GM19023 (cell line): ENCODE results near the gene DIS3L.
"Not testable (repeated sequence)": the region's sequence is repeated elsewhere in the genome, so short reads cannot be mapped to it uniquely, and the experiment has no call there.

Experiments used
- ATAC-seq: cut with Tn5 transposase; IDR thresholded peaks from one replicate; pipeline ENCODE4 v1.9.1; 2021; ENCODE audit warnings: mild to moderate bottlenecking, moderate library complexity; ENCODE audit not compliant: unreplicated experiment

The DIS3L gene

DNA sequence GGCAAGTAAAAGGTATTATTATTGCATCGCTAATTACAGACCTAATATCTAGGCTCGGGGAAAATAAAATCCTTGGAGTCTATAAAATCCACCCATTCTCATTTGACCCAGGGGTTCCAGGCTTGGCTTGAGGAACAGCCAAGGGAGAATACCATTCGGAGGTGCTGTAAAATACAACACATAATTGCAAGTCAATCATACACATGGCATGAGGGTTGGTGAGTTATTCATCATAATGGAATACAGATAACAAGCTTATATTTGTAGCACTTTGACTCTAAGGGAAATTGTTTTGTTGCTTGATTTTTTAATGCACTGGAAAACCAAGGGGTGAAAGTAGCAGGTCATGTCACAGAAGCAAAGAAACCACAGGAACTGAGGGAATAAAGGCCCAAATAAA lies 16.8 kb upstream of the DIS3L start:
- no peak for ATAC-seq

DNA sequence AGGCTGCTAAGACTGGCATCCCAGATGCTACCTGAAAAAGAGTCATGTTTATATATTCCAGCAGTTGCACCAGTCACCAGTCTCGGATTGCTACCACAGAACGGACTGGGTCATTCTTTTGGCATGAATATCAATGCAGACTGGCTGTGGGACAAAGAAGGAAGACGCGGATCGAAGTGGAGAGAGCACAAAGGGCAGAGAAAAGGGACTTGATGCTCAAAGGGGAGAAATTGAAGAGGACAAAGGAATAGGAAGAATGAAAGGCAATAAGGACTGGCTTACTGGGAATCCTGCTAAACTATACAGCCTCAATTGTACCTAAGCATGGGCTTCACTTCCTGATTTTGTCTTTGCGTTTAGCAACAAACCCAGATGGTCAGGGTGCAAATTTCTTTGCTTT lies 15.3 kb upstream of the DIS3L start:
- no peak for ATAC-seq

DNA sequence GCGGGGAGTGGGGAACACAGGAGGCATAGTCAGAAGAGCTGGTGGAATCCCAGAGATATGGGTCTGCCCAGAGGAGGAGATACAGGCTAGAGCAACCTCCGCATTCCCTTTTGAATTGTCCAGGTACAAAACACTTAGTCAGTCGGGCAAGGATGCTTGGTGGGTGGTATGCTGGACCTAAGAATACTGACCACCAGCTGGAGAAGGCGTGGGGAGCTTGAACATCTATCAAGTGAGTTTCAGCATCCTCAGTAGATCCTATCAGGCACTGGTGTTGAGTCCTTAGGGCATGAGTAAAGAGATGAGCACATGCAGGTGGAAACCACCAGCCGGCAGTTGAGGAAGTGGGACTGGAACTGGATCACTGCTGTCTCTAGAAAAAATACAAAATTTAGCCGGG lies 14.7 kb upstream of the DIS3L start:
- ATAC-seq = no peak

DNA sequence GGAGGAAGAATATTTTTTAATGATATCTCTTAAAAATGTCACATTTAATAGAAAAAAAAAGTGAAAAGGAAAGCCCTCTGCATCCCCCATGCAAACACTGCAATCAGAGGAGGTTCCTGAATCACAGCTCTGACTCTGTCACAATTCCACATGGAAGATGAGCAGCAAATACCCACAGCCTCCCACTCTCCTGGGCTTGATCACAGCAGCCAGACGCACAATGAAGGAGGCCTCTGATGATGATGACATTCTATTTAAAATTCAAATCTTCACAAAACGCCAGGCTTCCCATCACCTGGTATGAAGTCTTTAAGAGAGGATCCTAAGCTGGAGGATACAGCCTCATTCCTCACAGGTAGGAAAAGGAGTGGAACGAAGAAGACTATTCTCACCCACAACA lies 9.1 kb upstream of the DIS3L start:
- no peak for ATAC-seq

DNA sequence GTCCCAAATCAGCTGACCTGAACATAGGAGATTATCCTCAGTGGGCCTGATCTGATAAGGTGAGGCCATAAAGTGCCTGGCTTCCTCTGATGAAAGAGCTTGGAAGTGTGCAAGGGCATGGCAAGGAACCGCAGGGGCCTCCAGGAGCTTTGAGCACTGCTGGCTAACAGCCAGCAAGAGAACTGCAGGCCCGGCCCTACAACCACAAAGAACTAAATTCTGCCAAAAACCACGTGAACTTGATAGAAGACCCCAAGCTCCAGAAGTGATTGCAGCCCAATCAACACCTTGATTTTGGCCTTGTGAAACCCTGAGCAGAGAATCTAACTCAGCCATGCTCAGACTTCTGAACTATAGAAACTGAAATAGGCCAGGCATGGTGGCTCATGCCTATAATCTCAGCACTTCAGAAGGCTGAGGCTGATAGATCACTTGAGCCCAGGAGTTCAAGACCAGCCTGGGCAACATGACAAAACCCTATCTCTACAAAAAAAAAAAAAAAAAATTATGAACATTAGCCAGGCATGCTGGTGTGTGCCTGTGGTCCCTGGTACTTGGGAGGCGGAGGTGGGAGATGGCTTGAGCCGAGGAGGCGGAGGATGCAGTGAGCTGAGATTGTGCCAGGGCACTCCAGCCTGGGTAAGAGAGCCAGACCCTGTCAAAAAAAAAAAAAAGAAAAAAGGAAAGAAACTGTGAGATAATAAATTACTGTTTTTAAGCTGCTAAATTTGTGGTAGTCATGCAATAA lies 7.7 kb upstream of the DIS3L start:
- ATAC-seq = no peak

DNA sequence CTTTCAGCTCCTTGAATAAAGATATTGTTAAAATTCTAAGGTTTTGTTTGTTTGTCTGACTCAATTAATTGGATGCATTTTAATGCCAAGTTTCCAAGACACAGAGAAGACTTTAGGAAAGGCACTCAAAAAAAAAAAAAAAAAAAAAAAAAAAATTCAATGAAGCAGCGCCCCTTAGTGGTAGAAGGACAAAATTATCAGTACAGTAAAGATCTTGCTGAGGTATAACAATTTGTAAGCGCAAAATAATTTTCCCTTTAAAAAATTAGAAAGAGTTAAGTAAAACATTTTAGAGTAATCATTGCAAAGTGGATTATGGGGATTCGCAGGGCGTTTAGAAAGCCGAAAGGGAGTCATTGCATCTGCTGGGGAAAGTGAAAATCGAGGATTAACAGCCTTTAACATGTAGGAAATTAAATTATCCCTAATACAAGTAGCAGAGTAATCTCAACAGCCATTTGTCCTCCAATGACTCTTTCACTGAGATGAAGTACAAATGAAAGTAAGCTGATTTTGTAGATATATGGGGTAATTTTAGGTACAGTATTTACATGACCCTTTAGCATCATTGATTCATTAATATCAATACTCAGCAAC lies 5.8 kb upstream of the DIS3L start:
- no peak for ATAC-seq

DNA sequence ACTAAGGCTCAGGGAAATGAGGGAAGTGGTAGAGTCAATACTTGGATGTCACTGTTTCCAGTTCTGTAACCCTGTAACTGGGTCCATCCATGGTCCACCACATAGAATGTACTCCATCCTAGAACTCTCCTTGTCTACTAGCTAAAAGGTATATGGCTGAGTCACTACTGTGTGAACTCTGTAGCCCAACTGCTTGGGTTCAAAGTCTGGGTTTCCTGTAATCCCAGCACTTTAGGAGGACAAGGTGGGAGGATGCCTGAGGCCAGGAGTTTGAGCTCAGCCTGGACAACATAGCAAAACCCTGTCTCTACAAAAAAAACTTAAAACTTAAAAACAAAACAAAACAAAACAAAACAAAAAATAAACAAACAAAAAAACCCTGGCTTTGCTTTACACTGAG lies 5.3 kb upstream of the DIS3L start:
- ATAC-seq = no peak

DNA sequence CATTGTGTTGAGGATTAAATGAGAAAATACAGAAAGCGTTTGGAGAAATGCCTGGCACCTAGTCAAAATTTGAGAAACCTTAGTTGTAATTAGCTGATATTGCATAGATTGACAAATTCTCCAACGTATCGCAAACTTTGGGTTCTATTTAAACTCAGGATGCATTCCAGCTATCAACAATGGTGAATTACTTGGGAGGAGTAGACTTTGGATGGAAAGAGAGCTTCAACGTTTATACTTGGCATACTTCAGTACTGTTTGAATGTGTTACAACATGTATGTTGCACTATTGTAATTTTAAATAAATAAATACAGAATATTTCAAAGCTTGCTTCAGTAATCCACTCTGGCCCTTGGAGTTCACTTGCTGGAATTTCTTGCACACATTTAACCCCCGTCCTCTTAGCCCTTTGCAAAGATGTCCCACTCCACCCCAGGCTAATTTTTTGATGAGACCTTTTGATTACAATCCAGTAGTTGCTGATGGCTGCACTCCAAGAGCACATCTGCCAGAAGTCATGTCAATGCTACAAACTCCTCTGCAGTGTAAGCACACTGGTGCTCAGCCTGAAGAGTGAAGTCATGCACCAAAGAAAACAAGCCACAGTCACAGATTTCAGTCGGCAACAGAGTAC lies 4.7 kb upstream of the DIS3L start:
- no peak for ATAC-seq

DNA sequence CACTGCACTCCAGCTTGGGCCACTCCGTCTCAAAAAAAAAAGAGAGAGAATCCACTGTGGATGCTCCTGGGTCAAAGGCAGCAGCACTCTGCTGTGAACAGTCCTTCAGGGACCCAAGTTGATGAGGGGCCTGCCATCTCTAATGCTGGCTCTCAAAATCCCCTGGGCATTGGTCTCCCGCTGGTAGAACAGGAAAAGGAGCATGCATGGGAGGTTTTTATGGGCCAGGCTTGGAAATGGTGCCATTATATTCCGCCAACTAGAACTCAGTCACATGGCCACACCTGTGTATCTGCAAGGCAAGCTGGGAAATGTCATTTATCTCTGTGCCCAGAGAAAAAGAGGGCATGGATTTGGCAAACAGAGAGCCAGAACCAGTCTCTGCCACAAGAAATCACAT lies 3.4 kb upstream of the DIS3L start:
- ATAC-seq = no peak

DNA sequence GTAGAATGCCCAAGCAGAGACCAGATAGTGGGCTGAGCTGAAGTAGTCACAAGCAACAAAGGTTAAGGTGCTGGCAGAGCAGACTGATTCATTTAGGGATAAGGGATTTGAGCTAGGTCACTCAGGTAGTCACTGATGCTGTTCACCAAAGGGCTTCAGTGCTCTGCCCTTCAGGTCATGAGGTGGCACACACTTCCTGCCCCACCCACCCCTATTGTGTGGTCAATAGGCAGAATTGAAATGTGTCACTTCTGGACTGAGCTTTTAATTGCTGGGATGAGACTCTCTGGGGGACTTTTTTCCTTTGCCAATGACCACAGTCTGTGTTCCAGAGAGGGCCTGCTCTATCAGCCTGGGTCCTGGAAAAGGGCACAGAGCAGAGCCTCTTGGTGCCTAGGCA lies 2.9 kb upstream of the DIS3L start:
- ATAC-seq = no peak

DNA sequence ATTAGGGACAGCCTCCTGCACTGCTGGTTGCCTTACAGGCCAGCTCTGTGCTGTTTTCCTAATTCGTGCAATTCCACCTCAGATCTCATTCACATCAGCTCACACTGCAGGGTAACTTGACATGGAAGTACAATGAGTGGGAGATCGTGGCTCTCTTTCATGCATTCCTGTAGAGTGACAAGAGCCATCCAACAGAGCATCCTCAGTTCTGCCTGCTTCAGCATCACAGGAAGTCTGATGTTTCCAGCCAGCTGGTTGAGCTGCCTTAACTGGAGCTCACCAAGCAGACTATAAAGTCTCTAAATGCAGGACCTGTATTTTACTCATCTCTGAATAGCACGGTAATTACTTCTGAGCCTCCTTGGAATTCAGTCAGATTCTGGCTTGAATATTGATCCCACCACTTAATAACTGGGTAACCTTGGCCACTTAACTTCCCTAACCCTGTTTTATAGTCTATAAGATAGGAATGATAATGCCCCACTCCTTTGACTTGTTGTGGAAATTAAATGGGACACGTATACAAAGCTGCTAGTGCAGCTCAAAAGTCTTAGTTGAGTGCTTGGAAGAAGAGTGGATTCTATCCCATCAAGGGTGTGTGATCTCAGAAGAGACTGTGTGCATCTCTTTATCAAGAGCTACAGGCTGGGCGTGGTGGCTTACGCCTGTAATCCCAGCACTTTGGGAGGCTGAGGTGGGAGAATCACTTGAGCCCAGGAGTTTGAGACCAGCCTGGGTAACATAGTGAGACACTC lies 1.4 kb upstream of the DIS3L start:
- ATAC-seq = no peak

DNA sequence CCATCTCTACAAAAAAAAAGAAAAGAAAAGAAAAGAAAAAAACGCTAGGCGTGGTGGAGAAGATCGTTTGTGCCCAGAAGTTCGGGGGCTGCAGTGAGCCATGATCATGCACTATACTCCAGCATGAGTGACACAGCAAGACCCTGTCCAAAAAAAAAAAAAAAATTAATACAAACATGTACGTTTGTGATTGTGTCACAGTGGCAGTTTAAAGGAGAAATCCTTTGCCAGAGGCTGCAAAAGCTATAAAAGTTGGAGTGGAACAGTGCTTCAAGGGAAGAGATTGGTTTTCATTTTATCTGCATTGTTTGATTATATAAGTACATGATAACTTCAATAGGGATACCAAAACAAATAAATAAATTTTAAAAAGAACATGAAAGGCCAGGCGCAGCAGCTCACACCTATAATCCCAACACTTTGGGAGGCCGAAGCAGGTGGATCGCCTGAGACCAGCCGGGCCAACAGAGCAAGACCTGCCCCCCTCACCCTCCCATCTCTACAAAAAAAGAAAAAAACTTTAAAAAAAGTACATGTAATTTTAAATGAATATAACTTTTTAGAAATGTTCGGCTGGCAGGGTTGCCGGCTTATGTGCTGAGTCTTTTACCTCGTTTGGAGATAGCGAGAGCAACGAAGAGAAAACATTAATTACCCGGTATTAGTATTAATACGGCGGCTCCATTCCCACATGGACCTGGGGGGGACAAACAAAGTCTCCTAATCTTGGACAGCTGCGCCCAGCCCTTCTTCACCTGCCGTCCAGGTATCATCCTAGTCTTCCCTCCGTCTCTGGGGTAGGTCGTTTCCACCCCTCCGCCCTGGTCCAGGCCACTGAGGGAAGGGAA lies 573 bp upstream of the DIS3L start:
- ATAC-seq = peak; percentile 12

DNA sequence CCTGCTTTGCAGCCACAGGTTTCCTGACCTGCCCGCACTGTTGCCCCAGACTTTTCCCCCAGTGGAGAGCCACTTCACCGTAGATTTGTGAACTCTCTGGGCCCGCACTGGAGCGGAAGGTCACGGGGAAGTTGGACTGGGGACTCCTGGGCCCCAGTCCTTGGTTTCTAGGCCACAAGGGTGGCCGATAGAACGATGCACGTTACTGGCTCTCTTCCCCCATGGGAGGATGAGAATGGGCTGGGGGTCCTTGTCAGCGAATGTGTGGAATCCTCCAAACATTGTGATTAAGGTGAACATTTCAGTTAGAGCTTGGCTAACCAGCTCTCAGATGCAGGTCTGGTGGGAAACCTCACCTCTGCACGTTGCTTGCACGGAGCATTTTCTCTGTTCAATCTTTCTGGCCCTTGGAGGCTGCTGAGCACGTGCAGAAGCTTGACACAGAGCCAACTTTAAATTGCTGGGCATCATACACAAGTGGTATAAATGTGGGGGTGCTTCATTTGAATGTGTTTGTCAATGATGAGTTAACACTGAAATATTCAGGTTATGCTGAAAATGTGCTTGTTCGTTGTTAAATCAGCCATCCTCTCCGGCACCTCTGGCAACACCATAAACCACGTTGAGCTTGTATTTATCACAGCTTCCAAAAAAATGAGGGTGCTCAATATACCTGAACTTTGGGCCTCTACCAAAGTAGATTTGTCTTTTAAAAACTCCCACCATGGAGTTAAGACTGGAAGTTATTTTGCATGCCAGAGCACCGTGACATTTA lies 976 bp downstream of the DIS3L start:
- ATAC-seq = peak; percentile 30

DNA sequence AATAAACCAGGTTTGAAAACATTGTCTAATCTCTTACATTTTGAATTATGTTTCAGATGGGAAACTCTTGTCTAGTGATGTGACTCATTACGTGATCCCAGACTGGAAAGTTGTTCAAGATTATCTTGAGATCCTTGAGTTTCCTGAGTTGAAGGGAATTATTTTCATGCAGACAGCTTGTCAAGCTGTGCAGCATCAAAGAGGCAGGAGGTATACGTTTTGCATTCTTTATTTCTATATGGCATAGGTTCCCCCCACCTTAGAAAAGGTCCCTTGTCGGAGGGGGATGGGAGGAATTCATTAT lies 1.5 kb downstream of the DIS3L start:
- ATAC-seq = no peak

DNA sequence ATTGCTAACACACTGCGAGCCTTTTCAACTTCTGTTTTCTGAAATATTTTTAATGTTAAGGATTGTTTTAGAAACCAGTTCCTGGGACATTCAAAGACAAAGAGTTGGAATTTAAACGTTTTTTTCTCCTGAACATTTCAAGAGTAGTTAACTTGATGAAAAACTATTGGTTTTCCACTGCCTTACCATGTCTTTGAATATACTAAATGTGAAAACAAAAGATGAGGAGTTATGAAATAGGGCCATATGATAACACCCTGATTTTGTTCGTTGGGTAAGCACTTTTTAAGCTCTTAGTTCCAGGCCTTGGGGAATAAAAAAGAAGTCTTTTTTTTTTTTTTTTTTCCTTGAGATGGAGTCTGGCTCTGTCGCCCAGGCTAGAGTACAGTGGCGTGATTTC lies 2.8 kb downstream of the DIS3L start:
- ATAC-seq = no peak

DNA sequence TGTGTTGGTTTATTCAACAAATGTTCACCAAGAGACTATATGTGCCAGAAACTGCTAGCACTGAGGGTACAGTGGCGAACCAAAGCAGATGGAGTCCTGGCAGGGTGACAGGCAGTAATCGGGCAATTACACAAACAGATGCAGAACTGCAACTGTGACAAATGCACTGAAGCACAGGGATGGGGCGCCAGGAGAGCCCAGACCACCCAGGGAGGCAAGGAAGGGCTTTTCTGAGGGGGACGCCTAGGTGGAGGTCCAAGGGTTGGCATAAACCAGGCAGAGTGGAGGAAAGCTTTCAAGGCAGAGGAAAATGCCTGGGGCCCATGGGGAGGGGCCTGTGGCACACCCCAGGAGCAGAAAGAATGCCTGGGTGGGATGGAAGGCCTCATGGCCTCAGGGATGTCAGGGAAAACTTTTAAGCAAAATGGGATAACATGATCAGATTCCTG lies 5.5 kb downstream of the DIS3L start:
- ATAC-seq = no peak

DNA sequence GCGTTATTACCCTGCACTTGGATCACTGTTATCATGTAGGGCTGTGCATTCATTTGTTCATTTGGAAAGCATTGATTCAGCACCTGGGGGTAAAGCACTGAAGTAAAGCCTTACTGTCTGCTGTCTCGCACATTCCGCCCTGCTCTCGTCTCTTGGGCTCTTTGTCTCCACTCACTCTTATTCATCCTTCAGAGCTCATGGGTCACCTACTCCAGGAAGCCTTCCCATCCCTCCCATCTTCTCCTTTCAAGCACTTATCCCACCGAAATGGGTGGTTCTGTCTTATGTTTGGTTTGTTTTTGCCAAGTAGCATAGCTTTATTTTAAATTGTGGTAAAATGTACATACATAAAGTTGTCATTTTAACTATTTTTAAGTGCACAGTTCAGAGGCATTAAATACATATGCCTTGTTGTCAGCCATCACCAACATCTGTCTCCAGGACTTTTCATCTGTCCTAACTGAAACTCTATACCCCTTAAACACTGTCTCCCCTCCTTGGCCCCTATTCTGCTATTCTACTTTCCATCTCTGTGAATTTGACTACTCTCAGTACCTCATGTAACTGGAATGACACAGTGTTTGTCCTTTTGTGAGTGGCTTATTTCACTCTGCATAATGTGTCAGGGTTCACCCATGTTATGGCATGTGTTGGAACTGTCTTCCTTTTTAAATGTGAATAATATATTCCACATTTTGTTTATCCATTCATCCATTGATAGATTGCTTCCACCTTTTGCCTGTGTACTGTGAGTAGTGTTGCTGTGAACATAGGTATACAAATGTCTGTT lies 9.3 kb downstream of the DIS3L start:
- no peak for ATAC-seq

DNA sequence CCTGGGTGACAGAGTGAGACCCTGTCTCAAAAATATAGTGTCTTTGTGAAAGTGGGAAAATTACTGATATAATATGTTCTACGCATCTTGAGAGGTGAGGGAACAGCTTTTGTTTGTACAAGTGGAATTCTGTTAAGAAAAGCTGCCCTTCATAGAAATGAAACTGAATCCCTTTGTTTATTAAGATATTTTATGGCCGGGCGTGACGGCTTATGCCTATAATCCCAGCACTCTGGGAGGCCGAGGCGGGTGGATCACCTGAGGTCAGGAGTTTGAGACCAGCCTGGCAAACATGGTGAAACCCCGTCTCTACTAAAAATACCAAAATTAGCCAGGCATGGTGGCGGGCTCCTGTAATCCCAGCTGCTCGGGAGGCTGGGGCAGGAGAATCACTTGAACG lies 11.1 kb downstream of the DIS3L start:
- ATAC-seq = not testable (repeated sequence)

DNA sequence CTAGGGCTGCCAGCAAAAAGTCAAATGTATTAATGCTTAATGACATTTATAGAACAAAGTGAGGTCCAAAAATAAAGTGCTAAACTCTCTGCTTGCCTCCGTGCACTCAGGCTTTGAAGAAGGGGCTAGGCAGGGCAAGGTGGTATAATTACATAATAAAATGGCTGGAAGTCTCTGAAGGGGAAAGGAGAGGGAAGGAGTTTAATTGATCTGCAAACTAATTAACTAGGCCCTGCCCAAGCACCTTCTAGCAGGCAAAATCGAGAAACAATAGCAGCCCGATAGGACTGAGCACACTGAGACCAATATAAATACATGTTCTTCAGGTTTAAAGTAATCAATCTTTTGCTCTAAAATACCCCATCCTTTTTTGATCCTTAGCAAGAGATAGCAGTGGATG lies 13.0 kb downstream of the DIS3L start:
- no peak for ATAC-seq
